ENCODE data around the gene IDH3A. TPM values are rescaled to one million over a fixed set of nuclear protein-coding genes. Genes with fewer than 3 reads are reported as not detected.

Gene IDH3A
- total RNA-seq, 1 donor from 2014 or later, result 41.5 TPM

DNA sequence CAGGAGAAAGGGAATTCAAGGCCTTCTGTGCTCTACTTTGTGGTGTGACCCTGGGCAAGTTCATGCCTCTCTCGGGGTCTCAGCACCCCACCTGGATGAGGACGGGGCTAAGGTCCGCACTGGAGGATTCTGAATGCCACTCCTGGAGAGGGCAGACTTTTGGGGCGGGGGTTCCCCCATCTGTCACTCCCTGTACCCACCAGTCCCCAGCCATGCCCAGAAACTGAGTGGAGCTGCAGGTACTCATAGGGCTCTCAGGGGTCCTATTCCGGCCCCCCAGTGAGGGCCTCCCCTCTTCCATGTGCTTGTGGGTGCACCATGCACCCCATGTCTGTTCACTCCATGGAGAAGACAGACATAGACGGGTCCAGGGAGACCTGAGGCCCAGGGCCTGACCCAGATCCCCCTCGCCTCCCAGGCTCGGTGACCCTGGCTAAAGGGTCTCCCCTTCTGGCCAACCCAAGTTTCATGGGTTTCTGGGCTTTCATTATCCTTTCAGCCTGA lies 59.2 kb downstream of the IDH3A start:
- Mint-ChIP-seq H3K4me1 (peaks cover 71% of the 10 kb centered on the region), H3K27me3 (ENCODE audit: low read depth) (no peaks in the 10 kb centered on the region), H3K36me3 (ENCODE audit: low read depth) (no peaks in the 10 kb centered on the region), H3K9me3 (no peaks in the 10 kb centered on the region), H3K27ac (ENCODE audit: unreplicated experiment) (no peak overlapping the region), H3K4me3 (no peak overlapping the region)
- TF ChIP-seq, protein P1, sequence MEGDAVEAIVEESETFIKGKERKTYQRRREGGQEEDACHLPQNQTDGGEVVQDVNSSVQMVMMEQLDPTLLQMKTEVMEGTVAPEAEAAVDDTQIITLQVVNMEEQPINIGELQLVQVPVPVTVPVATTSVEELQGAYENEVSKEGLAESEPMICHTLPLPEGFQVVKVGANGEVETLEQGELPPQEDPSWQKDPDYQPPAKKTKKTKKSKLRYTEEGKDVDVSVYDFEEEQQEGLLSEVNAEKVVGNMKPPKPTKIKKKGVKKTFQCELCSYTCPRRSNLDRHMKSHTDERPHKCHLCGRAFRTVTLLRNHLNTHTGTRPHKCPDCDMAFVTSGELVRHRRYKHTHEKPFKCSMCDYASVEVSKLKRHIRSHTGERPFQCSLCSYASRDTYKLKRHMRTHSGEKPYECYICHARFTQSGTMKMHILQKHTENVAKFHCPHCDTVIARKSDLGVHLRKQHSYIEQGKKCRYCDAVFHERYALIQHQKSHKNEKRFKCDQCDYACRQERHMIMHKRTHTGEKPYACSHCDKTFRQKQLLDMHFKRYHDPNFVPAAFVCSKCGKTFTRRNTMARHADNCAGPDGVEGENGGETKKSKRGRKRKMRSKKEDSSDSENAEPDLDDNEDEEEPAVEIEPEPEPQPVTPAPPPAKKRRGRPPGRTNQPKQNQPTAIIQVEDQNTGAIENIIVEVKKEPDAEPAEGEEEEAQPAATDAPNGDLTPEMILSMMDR (conservative IDR thresholded peaks at IDR 0.05), result no peak
- DNase-seq (ENCODE audit: low read depth, low spot score), result no peak

DNA sequence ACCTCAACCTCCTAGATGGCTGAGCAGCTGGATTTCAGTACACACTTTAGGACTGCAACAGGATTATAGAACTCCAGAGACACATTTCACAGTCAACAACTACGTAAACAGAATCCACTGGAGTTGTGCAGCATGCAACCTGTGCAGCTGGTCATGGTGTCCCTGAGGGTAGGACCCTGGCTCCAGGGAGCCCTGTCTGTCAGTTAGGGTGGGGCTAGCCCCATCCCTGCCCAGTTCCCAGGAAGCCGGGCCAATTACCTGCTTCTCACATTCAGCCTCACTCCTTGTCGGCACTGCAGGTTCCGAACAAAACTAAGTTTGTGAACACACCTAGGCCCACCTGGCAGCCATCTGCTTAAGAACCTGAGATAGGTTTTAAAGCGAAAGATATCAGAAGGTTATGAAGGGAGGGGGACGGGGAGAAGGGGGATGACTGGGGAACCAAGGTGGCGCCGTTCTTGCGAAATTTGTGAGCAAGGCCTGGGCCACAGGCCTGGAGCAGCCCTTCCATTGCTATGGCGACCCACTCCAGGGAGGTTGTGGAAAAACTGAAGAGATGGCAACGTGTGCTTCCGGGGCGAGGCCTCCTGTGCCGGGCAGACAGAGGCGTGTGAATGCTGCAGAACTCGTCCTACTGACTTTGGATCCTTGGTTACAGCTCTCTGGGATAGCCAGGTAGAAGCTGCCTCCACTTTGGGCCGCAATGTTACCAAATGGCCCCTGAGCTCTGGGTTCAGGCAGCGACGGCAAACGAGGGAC lies 59.9 kb downstream of the IDH3A start:
- H3K27me3 Mint-ChIP-seq (ENCODE audit: low read depth), result no peaks in the 10 kb centered on the region
- no peaks in the 10 kb centered on the region for H3K9me3 Mint-ChIP-seq
- no peak overlapping the region for H3K4me3 Mint-ChIP-seq
- no peak for DNase-seq (ENCODE audit: low read depth, low spot score)
- peaks cover 71% of the 10 kb centered on the region for H3K4me1 Mint-ChIP-seq
- TF ChIP-seq, protein P1 (conservative IDR thresholded peaks at IDR 0.05), result no peak
- no peaks in the 10 kb centered on the region for H3K36me3 Mint-ChIP-seq (ENCODE audit: low read depth)
- no peak overlapping the region for H3K27ac Mint-ChIP-seq (ENCODE audit: unreplicated experiment)

DNA sequence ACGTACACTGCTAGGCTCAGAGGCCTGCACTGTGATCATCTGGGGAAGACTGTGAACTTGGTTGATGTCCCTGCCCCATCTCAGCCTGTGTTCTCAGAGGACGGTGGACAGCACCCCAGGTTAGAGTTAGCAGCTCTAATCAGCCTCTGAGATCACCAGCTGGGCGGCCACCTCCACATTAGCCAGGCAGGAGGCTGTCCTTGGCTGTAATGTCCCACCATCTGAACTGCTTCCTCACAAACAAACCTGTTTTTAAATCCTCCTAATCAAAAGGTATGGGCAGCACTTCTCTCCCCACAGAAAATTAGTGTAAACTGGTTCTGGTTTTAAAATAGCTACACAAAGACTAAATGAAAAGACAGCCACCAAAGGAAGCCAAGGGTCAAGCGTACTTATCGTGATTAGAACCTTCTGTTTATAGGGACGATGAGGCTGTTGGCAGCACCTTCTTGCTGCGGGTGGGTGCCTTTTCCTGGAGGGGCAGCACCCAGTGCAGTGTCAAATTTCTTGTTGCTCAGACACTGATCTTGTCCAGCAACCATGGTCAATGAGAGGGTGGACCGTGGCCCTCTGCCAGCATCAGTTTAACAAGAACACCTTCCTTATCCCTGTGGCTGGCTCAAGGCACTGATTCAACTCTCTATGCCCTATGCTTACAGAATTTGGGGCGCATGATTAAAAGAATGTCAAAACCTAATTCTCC lies 60.6 kb downstream of the IDH3A start:
- H3K36me3 Mint-ChIP-seq (ENCODE audit: low read depth), result no peaks in the 10 kb centered on the region
- H3K4me1 Mint-ChIP-seq, result peaks cover 70% of the 10 kb centered on the region
- no peak overlapping the region for H3K27ac Mint-ChIP-seq (ENCODE audit: unreplicated experiment)
- no peaks in the 10 kb centered on the region for H3K27me3 Mint-ChIP-seq (ENCODE audit: low read depth)
- TF ChIP-seq, protein P1 (conservative IDR thresholded peaks at IDR 0.05), result no peak
- H3K9me3 Mint-ChIP-seq, result no peaks in the 10 kb centered on the region
- DNase-seq (ENCODE audit: low read depth, low spot score), result no peak
- H3K4me3 Mint-ChIP-seq, result no peak overlapping the region

DNA sequence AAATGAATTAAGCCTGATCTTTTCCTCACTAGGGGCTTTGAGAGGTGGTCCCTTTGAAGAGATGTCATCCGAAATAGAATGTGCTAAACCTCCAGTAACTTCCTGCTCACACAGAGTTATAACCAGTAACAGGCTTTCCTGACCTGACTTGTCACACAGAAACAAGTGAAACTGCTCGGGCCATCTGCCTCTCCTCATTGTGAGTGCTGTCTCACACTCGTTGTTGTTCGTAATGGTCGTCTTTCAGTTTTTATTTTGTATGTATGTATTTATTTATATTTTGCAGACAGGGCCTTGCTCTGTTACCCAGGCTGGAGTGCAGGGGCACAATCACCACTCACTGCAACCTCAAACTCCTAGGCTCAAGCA lies 61.2 kb downstream of the IDH3A start:
- TF ChIP-seq, protein P1 (conservative IDR thresholded peaks at IDR 0.05), result no peak
- Mint-ChIP-seq H3K4me3 (no peak overlapping the region), H3K4me1 (peaks cover 69% of the 10 kb centered on the region), H3K36me3 (ENCODE audit: low read depth) (no peaks in the 10 kb centered on the region), H3K27ac (ENCODE audit: unreplicated experiment) (peak overlapping the region; percentile 82), H3K9me3 (no peaks in the 10 kb centered on the region), H3K27me3 (ENCODE audit: low read depth) (no peaks in the 10 kb centered on the region)
- no peak for DNase-seq (ENCODE audit: low read depth, low spot score)

DNA sequence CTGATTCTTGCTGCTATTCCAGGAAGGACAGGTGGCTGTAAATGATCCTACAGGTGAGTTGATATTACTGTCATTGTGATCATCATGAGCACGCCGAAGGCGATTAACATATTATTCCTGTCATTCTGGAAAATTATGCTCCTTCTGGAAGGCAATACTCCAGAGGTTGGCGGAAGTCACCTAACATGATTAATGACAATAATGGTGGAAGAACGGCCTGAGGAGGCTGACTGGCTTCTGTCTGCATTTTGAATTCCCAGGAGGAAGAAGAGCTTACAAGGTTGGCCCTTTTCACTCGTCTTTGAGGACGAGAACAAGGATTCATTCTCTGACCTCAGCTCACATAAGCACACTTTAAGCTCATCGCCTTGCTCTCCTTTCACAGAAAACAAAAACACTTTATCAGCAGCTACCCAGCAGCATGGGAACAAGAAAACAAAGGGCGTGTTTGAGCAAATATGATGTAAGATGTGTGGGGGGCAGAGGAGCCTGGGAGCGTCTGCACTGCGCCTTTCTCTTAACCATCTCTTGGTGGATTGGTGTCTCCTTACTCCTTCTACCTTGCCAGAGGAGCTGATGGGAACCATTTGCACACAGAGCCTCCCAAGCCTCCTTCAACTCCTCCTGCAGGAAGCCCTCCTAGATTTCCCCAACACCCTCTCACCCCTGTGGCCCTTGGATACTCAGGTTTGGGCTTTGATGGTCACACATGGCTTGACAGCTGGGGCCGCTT lies 62.2 kb downstream of the IDH3A start:
- no peak for DNase-seq (ENCODE audit: low read depth, low spot score)
- H3K4me1 Mint-ChIP-seq, result peaks cover 72% of the 10 kb centered on the region
- TF ChIP-seq, protein P1 (conservative IDR thresholded peaks at IDR 0.05), result no peak
- H3K27me3 Mint-ChIP-seq (ENCODE audit: low read depth), result no peaks in the 10 kb centered on the region
- H3K9me3 Mint-ChIP-seq, result no peaks in the 10 kb centered on the region
- no peaks in the 10 kb centered on the region for H3K36me3 Mint-ChIP-seq (ENCODE audit: low read depth)
- peak overlapping the region; percentile 29 for H3K4me3 Mint-ChIP-seq
- H3K27ac Mint-ChIP-seq (ENCODE audit: unreplicated experiment), result peak overlapping the region; percentile 82
